HG03159 (cell line): ENCODE results near the gene HIPK2.
"Not testable (repeated sequence)": the region's sequence is repeated elsewhere in the genome, so short reads cannot be mapped to it uniquely, and the experiment has no call there.

Experiments
- ATAC-seq: cut with Tn5 transposase; IDR thresholded peaks from one replicate; pipeline ENCODE4 v1.9.1; 2021; ENCODE audit warnings: mild to moderate bottlenecking, moderate library complexity; ENCODE audit not compliant: unreplicated experiment

HIPK2 gene

GRCh38 chr7:139557857-139558581 is 219.8 kb downstream of the HIPK2 start:
- ATAC-seq: no peak

GRCh38 chr7:139553991-139554700 is 223.7 kb downstream of the HIPK2 start:
- ATAC-seq: not testable (repeated sequence)

- no peak for ATAC-seq
These were observed 229.3 kb downstream of the HIPK2 start for GRCh38 chr7:139548302-139549028.

GRCh38 chr7:139544645-139545044 is 233.2 kb downstream of the HIPK2 start:
- ATAC-seq: no peak

- no peak for ATAC-seq
These were observed 233.8 kb downstream of the HIPK2 start for GRCh38 chr7:139543801-139544603.

- ATAC-seq: no peak
These were observed 235.3 kb downstream of the HIPK2 start for GRCh38 chr7:139542308-139543151.

- ATAC-seq: no peak
These were observed 236.0 kb downstream of the HIPK2 start for GRCh38 chr7:139541600-139542307.

- no peak for ATAC-seq
These were observed 237.6 kb downstream of the HIPK2 start for GRCh38 chr7:139540203-139540602.

GRCh38 chr7:139538881-139539635 is 238.7 kb downstream of the HIPK2 start:
- no peak for ATAC-seq

- no peak for ATAC-seq
These were observed 241.6 kb downstream of the HIPK2 start for GRCh38 chr7:139536152-139536551.

GRCh38 chr7:139534966-139535651 is 242.7 kb downstream of the HIPK2 start:
- no peak for ATAC-seq

GRCh38 chr7:139534096-139534495 is 243.7 kb downstream of the HIPK2 start:
- ATAC-seq: no peak

- ATAC-seq: no peak
These were observed 245.1 kb downstream of the HIPK2 start for GRCh38 chr7:139532636-139533155.

GRCh38 chr7:139531094-139531493 is 246.7 kb downstream of the HIPK2 start:
- ATAC-seq: no peak

- ATAC-seq: no peak
These were observed 250.9 kb downstream of the HIPK2 start for GRCh38 chr7:139526578-139527544.

GRCh38 chr7:139525750-139526149 is 252.0 kb downstream of the HIPK2 start:
- no peak for ATAC-seq

- no peak for ATAC-seq
These were observed 252.6 kb downstream of the HIPK2 start for GRCh38 chr7:139525239-139525638.
